ENCODE data around the gene COL4A2.

COL4A2 gene

GRCh38 chr13:110523838-110524540, 216.9 kb downstream of the COL4A2 start:
- Histone ChIP-seq H3K9me3 (ENCODE audit: control insufficient read depth, insufficient read depth, low read depth, low read length) (no peaks in the 10 kb centered on the region), H3K36me3 (ENCODE audit: control insufficient read depth in 2 of 2, insufficient read depth in 1 of 2, low read length in 2 of 2) (no peaks in the 10 kb centered on the region), H3K4me3 (ENCODE audit: low read depth, low read length) (no peak overlapping the region), H3K27ac (ENCODE audit: extremely low read depth, low read depth, low read length) (no peak overlapping the region), H3K4me1 (ENCODE audit: control insufficient read depth, insufficient read depth, low read length) (no peaks in the 10 kb centered on the region)
- POLR2A ChIA-PET, result interaction anchor here (1.5 kb wide), 1 partner anchor 191 kb away, joined by 4 read pairs; no protein-coding TSS in a partner anchor
- CTCF ChIA-PET, result no interaction called here
- no peak for TF ChIP-seq ZNF837 (tag by site-specific recombination; IDR thresholded peaks at IDR 0.05)
- TF ChIP-seq ZNF670 (tag by site-specific recombination; IDR thresholded peaks at IDR 0.05; ENCODE audit: low read depth), result no peak
- TF ChIP-seq ZNF24 (tag by site-specific recombination; IDR thresholded peaks at IDR 0.05), result no peak
- no peak for TF ChIP-seq ZNF114 (tag by site-specific recombination; IDR thresholded peaks at IDR 0.05)
- no peak for TF ChIP-seq ZNF513 (tag by site-specific recombination; IDR thresholded peaks at IDR 0.05)
- no peak for TF ChIP-seq ZNF155 (tag by site-specific recombination; IDR thresholded peaks at IDR 0.05)
- TF ChIP-seq KLF16 (tag by site-specific recombination; IDR thresholded peaks at IDR 0.05), result no peak
- TF ChIP-seq ZBTB11 (tag by site-specific recombination; conservative IDR thresholded peaks at IDR 0.05; ENCODE audit: low read depth), result no peak
- TF ChIP-seq ZSCAN16 (tag by site-specific recombination; IDR thresholded peaks at IDR 0.05), result no peak
- no peak for TF ChIP-seq ZNF19 (tag by site-specific recombination; IDR thresholded peaks at IDR 0.05; ENCODE audit: low read depth)
- TF ChIP-seq ZNF561 (tag by site-specific recombination; IDR thresholded peaks at IDR 0.05; ENCODE audit: borderline replicate concordance), result no peak

GRCh38 chr13:110524541-110525257, 217.6 kb downstream of the COL4A2 start:
- ChIA-PET POLR2A (interaction anchor here (1.5 kb wide), 1 partner anchor 191 kb away, joined by 4 read pairs; no protein-coding TSS in a partner anchor), CTCF (interaction anchor here (0.6 kb wide), 1 partner anchor 404 kb away, joined by 3 read pairs; no protein-coding TSS in a partner anchor)
- Histone ChIP-seq H3K27ac (ENCODE audit: extremely low read depth, low read depth, low read length) (no peak overlapping the region), H3K36me3 (ENCODE audit: control insufficient read depth in 2 of 2, insufficient read depth in 1 of 2, low read length in 2 of 2) (no peaks in the 10 kb centered on the region), H3K9me3 (ENCODE audit: control insufficient read depth, insufficient read depth, low read depth, low read length) (no peaks in the 10 kb centered on the region), H3K4me1 (ENCODE audit: control insufficient read depth, insufficient read depth, low read length) (no peaks in the 10 kb centered on the region), H3K4me3 (ENCODE audit: low read depth, low read length) (no peak overlapping the region)
- TF ChIP-seq ZIC2 (tag by site-specific recombination; IDR thresholded peaks at IDR 0.05), result peak; percentile 45; the same call in 1 of the 2 replicates
- no peak for TF ChIP-seq KLF1 (tag by site-specific recombination; IDR thresholded peaks at IDR 0.05)
- no peak for TF ChIP-seq ZNF324 (tag by site-specific recombination; IDR thresholded peaks at IDR 0.05)
- TF ChIP-seq ZBTB1 (tag by site-specific recombination; IDR thresholded peaks at IDR 0.05), result no peak
- TF ChIP-seq ZNF549 (tag by site-specific recombination; IDR thresholded peaks at IDR 0.05), result no peak
- peak; percentile 79 for TF ChIP-seq ZNF600 (tag by site-specific recombination; IDR thresholded peaks at IDR 0.05)
